Mesenteric fat pad (tissue), 1 donor: ENCODE data around the gene HES5. TPM values are rescaled to one million over a fixed set of nuclear protein-coding genes. Genes with fewer than 3 reads are reported as not detected.
"Not testable (repeated sequence)": the region's sequence is repeated elsewhere in the genome, so short reads cannot be mapped to it uniquely, and the experiment has no call there.

ENCODE experiments used
- DNase-seq: peaks from one replicate; pipeline ENCODE4 v3.0.0-alpha.2; 2020; ENCODE audit warnings: low spot score
- total RNA-seq: library from RNA; stranded (reverse); fragmentation: NEBNext Ultra II Directional; extraction: Animal tissue kit (Norgen Biotek cat#: 25700); gene quantifications from one replicate; pipeline ENCODE4 v1.2.1, GENCODE V29; 2021
- donor health status: DM: yes; HTN: yes; CAD: no.

The HES5 gene
- total RNA-seq, 1 donor from 2014 or later: 0.58 TPM

GRCh38 chr1:2561446-2561845 lies 31.4 kb upstream of the HES5 start:
- no peak for DNase-seq

- DNase-seq: no peak
Measured at GRCh38 chr1:2560299-2561073, 30.4 kb upstream of the HES5 start.

GRCh38 chr1:2559509-2560298 lies 29.6 kb upstream of the HES5 start:
- DNase-seq: no peak

- no peak for DNase-seq
Measured at GRCh38 chr1:2558861-2559260, 28.8 kb upstream of the HES5 start.

- no peak for DNase-seq
Measured at GRCh38 chr1:2558420-2558819, 28.4 kb upstream of the HES5 start.

- DNase-seq: no peak
Measured at GRCh38 chr1:2557482-2558400, 27.7 kb upstream of the HES5 start.

- no peak for DNase-seq
Measured at GRCh38 chr1:2556678-2557481, 26.8 kb upstream of the HES5 start.

- DNase-seq: no peak
Measured at GRCh38 chr1:2556277-2556677, 26.2 kb upstream of the HES5 start, which contains the start of gene TNFRSF14. TNFRSF14 (plus strand) TSS chr1:2556371; CDS start chr1:2556665, 294 bp downstream.

GRCh38 chr1:2555634-2556276 lies 25.7 kb upstream of the HES5 start:
- DNase-seq: peak; percentile 96

- DNase-seq: no peak
Measured at GRCh38 chr1:2554621-2555387, 24.7 kb upstream of the HES5 start.

GRCh38 chr1:2553871-2554620 lies 24.0 kb upstream of the HES5 start:
- DNase-seq: no peak

GRCh38 chr1:2553076-2553475 lies 23.0 kb upstream of the HES5 start:
- DNase-seq: not testable (repeated sequence)

GRCh38 chr1:2552189-2552588 lies 22.1 kb upstream of the HES5 start:
- DNase-seq: no peak

GRCh38 chr1:2551544-2551943 lies 21.5 kb upstream of the HES5 start:
- DNase-seq: not testable (repeated sequence)

- DNase-seq: not testable (repeated sequence)
Measured at GRCh38 chr1:2550309-2550861, 20.3 kb upstream of the HES5 start.

GRCh38 chr1:2549367-2550029 lies 19.4 kb upstream of the HES5 start:
- DNase-seq: not testable (repeated sequence)

GRCh38 chr1:2548068-2548589 lies 18.1 kb upstream of the HES5 start:
- DNase-seq: no peak
